ENCODE measurements around the gene JAZF1. TPM values are rescaled to one million over a fixed set of nuclear protein-coding genes. Genes with fewer than 3 reads are reported as not detected.

Gene JAZF1
- total and polyA plus RNA-seq, 9 of the 15 experiments (the other 6 are each of a cell fraction or from before 2014, with no cell fraction given): 0.04 to 0.64 (median 0.11) TPM; not detected in 3

- TF ChIP-seq UBTF (IDR thresholded peaks at IDR 0.05; ENCODE audit: borderline replicate concordance in 1 of 2, low read depth in 2 of 2, low read length in 2 of 2) (peak in 1 of 2 experiments; percentile 88; a peak in 1 of 4 replicates), MEIS2 (IDR thresholded peaks at IDR 0.05; ENCODE audit: partially characterized antibody) (peak; percentile 76), JUND (IDR thresholded peaks at IDR 0.05; ENCODE audit: borderline replicate concordance, low read depth, low read length) (peak; percentile 98), JUND (tag; IDR thresholded peaks at IDR 0.05; ENCODE audit: borderline replicate concordance, low read depth, low read length) (peak; percentile 99), MAFK (IDR thresholded peaks at IDR 0.05; ENCODE audit: low read length) (peak; percentile 90), PBX2 (CRISPR knock-in tag; IDR thresholded peaks at IDR 0.05; ENCODE audit: low read depth) (no peak), PBX2 (tag; conservative IDR thresholded peaks at IDR 0.05; ENCODE audit: low read depth) (peak; percentile 61), ZNF316 (IDR thresholded peaks at IDR 0.05) (peak; percentile 97), DPF2 (IDR thresholded peaks at IDR 0.05) (peak; percentile 97), L3MBTL2 (IDR thresholded peaks at IDR 0.05) (peak; percentile 16; the same call in 1 of the 2 replicates), SMARCB1 (IDR thresholded peaks at IDR 0.05; ENCODE audit: insufficient read length, low read depth) (peak; percentile 84), ATF1 (CRISPR knock-in tag; IDR thresholded peaks at IDR 0.05) (no peak), ATF1 (tag; IDR thresholded peaks at IDR 0.05) (peak; percentile 29), JUNB (CRISPR knock-in tag; conservative IDR thresholded peaks at IDR 0.05) (peak; percentile 97), EP300 (IDR thresholded peaks at IDR 0.05; ENCODE audit: low read length) (peak; percentile 40; the same call in 1 of the 2 replicates), MAFG (tag; conservative IDR thresholded peaks at IDR 0.05) (peak; percentile 95), ZFP36 (IDR thresholded peaks at IDR 0.05; ENCODE audit: low read depth, low read length, partially characterized antibody) (peak; percentile 59), C11orf30 (IDR thresholded peaks at IDR 0.05; ENCODE audit: low read depth) (peak; percentile 94), BRD9 (IDR thresholded peaks at IDR 0.05; ENCODE audit: low read depth, partially characterized antibody) (peak; percentile 60), ZNF79 (CRISPR knock-in tag; IDR thresholded peaks at IDR 0.05; ENCODE audit: low read depth) (no peak), SIN3B (IDR thresholded peaks at IDR 0.05; ENCODE audit: low read depth) (no peak)
Measured at GRCh38 chr7:28037220-28038010, 143.2 kb downstream of the JAZF1 start (continued).

Data from K562 (cell line).